CD1c-positive myeloid dendritic cell (primary cell): Measurements from ENCODE around the gene FHOD3.
A peak's percentile ranks its signal among the peaks of the same experiment; 100 is the strongest.
"Not testable (repeated sequence)": the region's sequence is repeated elsewhere in the genome, so short reads cannot be mapped to it uniquely, and the experiment has no call there.

Experiments
- DNase-seq: peaks from one replicate; pipeline ENCODE4 v3.0.0-alpha.2; 2016; ENCODE audit errors: extremely low spot score

The FHOD3 gene

GRCh38 chr18:36350251-36350651 lies 52.7 kb downstream of the FHOD3 start:
- DNase-seq: no peak

GRCh38 chr18:36350839-36351469 lies 53.4 kb downstream of the FHOD3 start:
- DNase-seq: no peak

- DNase-seq: no peak
These were observed 54.9 kb downstream of the FHOD3 start for GRCh38 chr18:36352384-36352783.

- no peak for DNase-seq
These were observed 57.5 kb downstream of the FHOD3 start for GRCh38 chr18:36354989-36355388.

GRCh38 chr18:36355511-36355910 lies 58.0 kb downstream of the FHOD3 start:
- DNase-seq: no peak

- DNase-seq: not testable (repeated sequence)
These were observed 59.2 kb downstream of the FHOD3 start for GRCh38 chr18:36356741-36357140.

GRCh38 chr18:36358141-36358540 lies 60.6 kb downstream of the FHOD3 start:
- DNase-seq: no peak

- DNase-seq: no peak
These were observed 62.9 kb downstream of the FHOD3 start for GRCh38 chr18:36360256-36360909.

GRCh38 chr18:36364911-36365624 lies 67.6 kb downstream of the FHOD3 start:
- no peak for DNase-seq

- no peak for DNase-seq
These were observed 68.6 kb downstream of the FHOD3 start for GRCh38 chr18:36365836-36366775.

- no peak for DNase-seq
These were observed 69.7 kb downstream of the FHOD3 start for GRCh38 chr18:36366994-36367839.

- no peak for DNase-seq
These were observed 71.4 kb downstream of the FHOD3 start for GRCh38 chr18:36368889-36369288.

- DNase-seq: peak; percentile 1
These were observed 75.4 kb downstream of the FHOD3 start for GRCh38 chr18:36372903-36373311.

GRCh38 chr18:36374262-36374661 lies 76.7 kb downstream of the FHOD3 start:
- DNase-seq: no peak

GRCh38 chr18:36375118-36375517 lies 77.6 kb downstream of the FHOD3 start:
- no peak for DNase-seq

- no peak for DNase-seq
These were observed 78.8 kb downstream of the FHOD3 start for GRCh38 chr18:36376361-36376760.

- DNase-seq: no peak
These were observed 80.1 kb downstream of the FHOD3 start for GRCh38 chr18:36377626-36378025.

GRCh38 chr18:36378205-36378604 lies 80.7 kb downstream of the FHOD3 start:
- no peak for DNase-seq

- no peak for DNase-seq
These were observed 82.0 kb downstream of the FHOD3 start for GRCh38 chr18:36379435-36379984.

GRCh38 chr18:36380173-36380827 lies 82.8 kb downstream of the FHOD3 start:
- no peak for DNase-seq
